Measurements from ENCODE around the gene HADH.
"Not testable (repeated sequence)": the region's sequence is repeated elsewhere in the genome, so short reads cannot be mapped to it uniquely, and the experiment has no call there.

HADH gene

DNA sequence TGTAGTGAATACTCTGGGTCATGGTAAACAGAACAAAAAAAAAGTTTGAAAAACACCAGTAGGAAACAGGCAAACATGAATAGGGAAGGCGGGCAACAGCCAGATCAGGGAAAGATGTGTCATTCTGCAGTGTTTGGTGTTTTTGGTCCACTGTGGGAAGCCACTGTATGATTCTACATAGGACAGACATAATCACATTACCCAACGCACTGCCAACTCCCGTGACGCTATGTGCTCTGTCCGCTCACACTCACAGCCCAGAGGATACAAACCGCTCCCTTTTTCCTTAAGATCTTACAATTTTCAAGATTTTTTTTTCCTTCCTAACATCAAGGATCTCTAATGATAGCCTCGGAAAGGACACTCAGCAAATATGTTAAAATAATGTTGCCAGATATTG, 59.3 kb downstream of the HADH start:
- TF ChIP-seq, protein P1, sequence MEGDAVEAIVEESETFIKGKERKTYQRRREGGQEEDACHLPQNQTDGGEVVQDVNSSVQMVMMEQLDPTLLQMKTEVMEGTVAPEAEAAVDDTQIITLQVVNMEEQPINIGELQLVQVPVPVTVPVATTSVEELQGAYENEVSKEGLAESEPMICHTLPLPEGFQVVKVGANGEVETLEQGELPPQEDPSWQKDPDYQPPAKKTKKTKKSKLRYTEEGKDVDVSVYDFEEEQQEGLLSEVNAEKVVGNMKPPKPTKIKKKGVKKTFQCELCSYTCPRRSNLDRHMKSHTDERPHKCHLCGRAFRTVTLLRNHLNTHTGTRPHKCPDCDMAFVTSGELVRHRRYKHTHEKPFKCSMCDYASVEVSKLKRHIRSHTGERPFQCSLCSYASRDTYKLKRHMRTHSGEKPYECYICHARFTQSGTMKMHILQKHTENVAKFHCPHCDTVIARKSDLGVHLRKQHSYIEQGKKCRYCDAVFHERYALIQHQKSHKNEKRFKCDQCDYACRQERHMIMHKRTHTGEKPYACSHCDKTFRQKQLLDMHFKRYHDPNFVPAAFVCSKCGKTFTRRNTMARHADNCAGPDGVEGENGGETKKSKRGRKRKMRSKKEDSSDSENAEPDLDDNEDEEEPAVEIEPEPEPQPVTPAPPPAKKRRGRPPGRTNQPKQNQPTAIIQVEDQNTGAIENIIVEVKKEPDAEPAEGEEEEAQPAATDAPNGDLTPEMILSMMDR (IDR thresholded peaks at IDR 0.05; ENCODE audit: control insufficient read depth, extremely low read depth, insufficient read depth) = no peak
- no peak for DNase-seq (ENCODE audit: low read depth)
- H3K4me3 ChIP-seq (ENCODE audit: low read depth, low read length) = no peak overlapping the region

DNA sequence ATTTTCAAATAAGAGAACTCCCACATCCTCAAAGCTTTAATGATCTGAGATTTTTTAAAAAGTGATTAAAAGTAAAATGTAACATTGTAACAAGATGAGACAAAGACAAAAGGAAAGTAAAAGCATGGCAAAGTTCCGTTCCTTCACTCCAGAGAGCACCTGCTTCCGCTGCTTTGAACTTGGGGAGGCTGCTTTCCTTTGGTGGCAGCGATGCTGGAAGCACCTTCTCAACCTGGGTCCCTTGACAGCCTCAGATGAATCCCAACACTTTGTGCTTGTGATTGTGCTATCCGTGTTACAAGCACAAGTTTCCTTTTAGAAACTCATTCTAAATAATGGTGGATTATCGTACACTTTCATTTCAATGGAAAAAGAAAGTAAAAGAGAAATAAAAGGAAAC, 59.7 kb downstream of the HADH start:
- no peak overlapping the region for H3K4me3 ChIP-seq (ENCODE audit: low read depth, low read length)
- DNase-seq (ENCODE audit: low read depth) = no peak
- TF ChIP-seq, protein P1 (IDR thresholded peaks at IDR 0.05; ENCODE audit: control insufficient read depth, extremely low read depth, insufficient read depth) = no peak

DNA sequence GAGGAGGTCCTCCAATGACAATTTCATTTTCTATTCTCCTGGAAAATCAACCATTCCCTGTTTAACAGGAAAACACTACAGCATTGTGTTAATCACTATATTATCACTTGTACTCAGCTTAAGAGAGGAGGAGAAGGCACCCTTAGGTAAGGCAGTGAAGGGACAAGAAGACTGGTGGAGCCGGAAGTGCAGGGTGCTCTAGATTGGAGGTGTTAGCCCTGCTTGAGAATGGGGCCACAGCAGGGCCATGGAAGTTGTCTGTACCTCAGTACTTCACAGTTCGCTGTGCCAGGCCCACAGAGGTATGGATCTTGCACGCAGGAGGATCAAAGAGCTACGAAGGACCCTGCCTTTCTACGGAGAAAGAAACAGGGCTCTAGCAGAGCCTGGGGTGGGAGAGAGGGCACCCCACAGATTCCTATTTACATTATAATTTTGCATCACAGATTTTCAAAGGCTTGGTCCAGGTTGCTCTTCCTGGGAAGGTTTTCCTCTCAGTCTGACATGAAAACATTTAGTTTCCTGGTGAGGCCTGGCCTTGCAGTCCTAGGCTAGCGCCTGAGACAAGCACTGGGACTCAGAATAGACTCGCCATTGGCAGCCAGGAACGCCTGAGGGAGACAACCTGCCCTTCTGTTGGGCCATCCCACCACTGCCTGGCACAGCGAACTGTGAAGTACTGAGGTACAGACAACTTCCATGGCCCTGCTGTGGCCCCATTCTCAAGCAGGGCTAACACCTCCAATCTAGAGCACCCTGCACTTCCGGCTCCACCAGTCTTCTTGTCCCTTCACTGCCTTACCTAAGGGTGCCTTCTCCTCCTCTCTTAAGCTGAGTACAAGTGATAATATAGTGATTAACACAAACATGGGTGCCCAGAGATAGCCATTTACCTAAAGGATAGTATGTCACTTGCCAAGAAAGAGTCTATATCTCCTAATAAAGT, 60.8 kb downstream of the HADH start:
- not testable (repeated sequence) for DNase-seq (ENCODE audit: low read depth); H3K4me3 ChIP-seq (ENCODE audit: low read depth, low read length)

DNA sequence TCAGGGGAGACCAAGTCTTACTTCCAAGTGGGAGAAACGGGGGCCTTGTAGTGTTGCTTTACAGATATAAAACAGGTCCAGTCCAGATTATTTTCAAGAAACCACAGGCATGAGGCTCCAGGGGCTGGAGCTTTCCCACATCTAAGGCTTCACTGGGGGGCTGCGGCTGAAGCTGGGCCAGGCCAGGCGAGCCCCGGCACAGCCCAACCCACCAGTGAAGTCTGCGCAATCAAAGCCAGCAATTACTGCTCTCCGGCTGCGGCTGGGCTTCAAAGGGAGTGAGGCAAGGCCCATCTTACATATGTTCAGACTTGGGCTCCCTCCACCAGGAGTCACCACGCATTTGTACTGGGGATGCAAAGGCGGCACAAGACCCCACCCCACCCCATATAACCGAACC, 61.7 kb downstream of the HADH start:
- TF ChIP-seq, protein P1 (IDR thresholded peaks at IDR 0.05; ENCODE audit: control insufficient read depth, extremely low read depth, insufficient read depth) = no peak
- H3K4me3 ChIP-seq (ENCODE audit: low read depth, low read length) = no peak overlapping the region
- DNase-seq (ENCODE audit: low read depth) = no peak

DNA sequence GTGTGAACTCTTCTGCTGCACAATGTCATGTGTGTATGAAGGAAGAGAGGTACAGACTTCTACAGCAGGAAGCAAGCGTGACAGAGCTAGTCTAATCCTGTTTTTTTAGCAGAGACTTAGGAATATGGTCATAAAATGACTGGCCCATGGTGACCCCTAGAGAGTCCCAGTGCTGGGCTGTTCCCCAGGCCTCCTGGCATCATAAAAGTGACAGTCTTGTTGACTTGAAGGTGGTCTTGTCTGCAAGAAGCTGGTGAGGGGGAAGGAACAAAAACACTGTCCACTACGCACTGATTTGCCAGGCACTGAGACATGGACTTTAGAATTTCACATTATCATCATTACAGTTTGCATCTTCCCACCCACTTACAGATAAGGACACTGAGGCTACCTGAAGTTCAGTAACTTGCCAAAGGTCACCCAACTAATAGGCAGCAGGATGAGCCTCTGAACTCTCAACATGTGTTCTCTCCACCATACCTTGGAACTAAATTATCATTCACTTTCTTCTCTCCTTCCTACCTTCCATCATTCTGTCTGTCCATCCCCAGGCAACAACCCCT, 63.0 kb downstream of the HADH start:
- H3K4me3 ChIP-seq (ENCODE audit: low read depth, low read length) = no peak overlapping the region
- TF ChIP-seq, protein P1 (IDR thresholded peaks at IDR 0.05; ENCODE audit: control insufficient read depth, extremely low read depth, insufficient read depth) = no peak
- DNase-seq (ENCODE audit: low read depth) = no peak

DNA sequence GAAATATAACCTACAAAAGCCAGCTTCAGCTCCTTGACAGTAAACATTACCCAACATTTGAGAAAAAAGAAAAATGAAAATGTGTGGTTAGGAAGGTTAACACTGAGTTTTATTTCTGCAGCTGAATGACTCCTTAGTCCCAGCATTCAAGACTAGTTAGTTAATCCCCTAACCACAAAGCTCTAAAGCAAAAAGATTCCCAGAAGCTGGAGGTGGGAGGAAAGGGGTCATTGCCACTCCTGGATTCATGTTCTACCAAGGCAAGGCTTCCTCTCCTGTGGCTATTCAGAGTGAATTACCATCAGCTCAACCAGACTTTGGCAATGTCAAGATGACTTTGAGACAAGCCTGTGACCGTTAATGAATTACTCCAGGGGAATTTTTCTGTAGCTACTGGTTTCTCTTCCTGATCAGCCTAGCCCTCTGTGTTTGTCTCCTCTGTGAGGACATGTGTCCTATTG, 63.6 kb downstream of the HADH start:
- H3K4me3 ChIP-seq (ENCODE audit: low read depth, low read length) = no peak overlapping the region
- no peak for DNase-seq (ENCODE audit: low read depth)
- TF ChIP-seq, protein P1 (IDR thresholded peaks at IDR 0.05; ENCODE audit: control insufficient read depth, extremely low read depth, insufficient read depth) = no peak

DNA sequence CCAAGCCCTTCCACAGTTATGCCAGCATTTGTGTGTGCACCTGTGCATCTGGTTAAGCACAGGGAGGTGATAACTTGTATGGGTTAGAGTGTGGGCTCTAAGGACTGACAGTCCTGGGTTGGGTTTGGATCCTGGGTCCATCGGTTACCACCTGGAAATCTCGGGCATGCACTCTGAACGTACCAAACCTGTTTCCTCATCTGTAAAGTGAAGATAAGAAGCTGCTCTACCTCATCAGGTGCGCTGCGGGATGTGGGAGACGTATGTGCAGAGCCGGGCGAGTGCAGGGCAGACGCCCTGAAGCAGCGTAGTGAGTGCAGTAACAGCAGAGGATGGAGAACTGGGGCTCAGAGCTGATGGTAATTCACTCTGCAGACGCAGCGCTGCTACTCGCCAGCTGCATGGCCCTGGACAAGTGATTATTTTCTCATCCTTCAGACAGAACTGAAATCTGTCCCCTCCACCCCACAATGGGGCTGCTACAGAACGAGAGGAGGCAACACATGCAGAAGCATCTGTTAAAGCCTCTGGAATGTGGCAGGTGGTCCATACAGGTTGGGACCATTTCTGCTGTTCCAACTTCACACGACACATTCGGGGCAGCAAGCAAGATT, 64.4 kb downstream of the HADH start:
- TF ChIP-seq, protein P1 (IDR thresholded peaks at IDR 0.05; ENCODE audit: control insufficient read depth, extremely low read depth, insufficient read depth) = no peak
- no peak for DNase-seq (ENCODE audit: low read depth)
- no peak overlapping the region for H3K4me3 ChIP-seq (ENCODE audit: low read depth, low read length)

All from LNCaP clone FGC (cell line).